HCT116 (cell line): ENCODE data around the gene FAM118B. TPM values are rescaled to one million over a fixed set of nuclear protein-coding genes. Genes with fewer than 3 reads are reported as not detected.

ENCODE experiments used
- ATAC-seq: fragments of 200-7000 bp; cut with Tn5 transposase; 2 replicates; pipeline ENCODE4 v1.9.1; 2020; ENCODE audit warnings: mild to moderate bottlenecking, moderate library complexity
- BruUV-seq: library from RNA; stranded (reverse); fragments of 400-500 nt; replicated peaks from 2 replicates; lab custom pipeline; 2021; lab: Mats Ljungman, UMichigan
- CTCF ChIA-PET: fragments of 300-600 bp; sonication (Branson Sonifier 250); formaldehyde crosslinking; loops from one replicate; lab custom pipeline; 2021; ENCODE audit warnings: antibody characterized with exemption; lab: Charles Lee
- POLR2A ChIA-PET: fragments of 300-600, 350-600 bp; sonication (Branson Sonifier 250); formaldehyde crosslinking; loops from one replicate; lab custom pipeline; 2021; ENCODE audit warnings: antibody characterized with exemption; lab: Charles Lee
- RAD21 ChIA-PET, 2 experiments: fragments of 300-600 bp; sonication (Branson Sonifier 250); formaldehyde crosslinking; loops; one replicate each; lab custom pipeline; 2023; ENCODE audit warnings: low total read pairs in 2 of 2; ENCODE audit not compliant: uncharacterized antibody in 2 of 2, unreplicated experiment in 2 of 2, low non-redundant PET in 1 of 2; lab: Charles Lee
- DNase-seq: peaks from one replicate; pipeline ENCODE4 v3.0.0-alpha.2; 2010; ENCODE audit warnings: low read depth, low spot score
- H2AFZ ChIP-seq: fragments of 200-600 bp; shearing (Covaris generic), sonication (generic); 2 replicates; pipeline ENCODE4 v1.6.1; 2017; ENCODE audit warnings: low read depth, mixed run types, mixed read lengths, antibody characterized with exemption, low read length; ENCODE audit not compliant: poor library complexity, severe bottlenecking
- H3K27ac ChIP-seq: 2 replicates; pipeline ENCODE4 v1.5.1; 2012; ENCODE audit warnings: low read depth, low read length
- H3K27me3 ChIP-seq: fragments of 200-600 bp; sonication (generic); 2 replicates; pipeline ENCODE4 v1.6.1; 2016; ENCODE audit warnings: mixed run types, low read length, mixed read lengths; ENCODE audit not compliant: insufficient read depth
- H3K36me3 ChIP-seq, 2 experiments: fragments of 200-500 bp in 1 of 2; fragments of 200-600 bp in 1 of 2; sonication (Bioruptor generic) in 1 of 2; sonication (generic) in 1 of 2; 2 replicates each; pipeline versions ENCODE4 v1.5.1 to v1.6.1; 2014 to 2016; ENCODE audit warnings: low read length in 2 of 2, inconsistent platforms in 1 of 2, mixed read lengths in 1 of 2, mixed run types in 1 of 2; ENCODE audit not compliant: insufficient read depth in 2 of 2, control insufficient read depth in 1 of 2
- H3K4me1 ChIP-seq, 2 experiments: fragments of 200-600 bp in 1 of 2; sonication (generic) in 1 of 2; 2 replicates each; pipeline versions ENCODE4 v1.5.1 to v1.6.1; 2012 to 2017; ENCODE audit warnings: low read length in 2 of 2, inconsistent platforms in 1 of 2, mild to moderate bottlenecking in 1 of 2, mixed read lengths in 1 of 2, mixed run types in 1 of 2, moderate library complexity in 1 of 2; ENCODE audit not compliant: insufficient read depth in 2 of 2, control insufficient read depth in 1 of 2
- H3K4me2 ChIP-seq: fragments of 200-600 bp; sonication (generic); 2 replicates; pipeline ENCODE4 v1.6.1; 2017; ENCODE audit warnings: mixed run types, low read length, mixed read lengths
- H3K4me3 ChIP-seq, 2 experiments: fragments of 200-600 bp in 1 of 2; sonication (generic) in 1 of 2; replicated peaks in 1 of 2; 2 replicates each; pipeline ENCODE4 v1.5.1; 2011 to 2016; ENCODE audit warnings: low read length in 2 of 2, control low read depth in 1 of 2, low read depth in 1 of 2, mild to moderate bottlenecking in 1 of 2, mixed read lengths in 1 of 2, mixed run types in 1 of 2
- H3K79me2 ChIP-seq: fragments of 200-600 bp; sonication (generic); 2 replicates; pipeline ENCODE4 v1.6.1; 2017; ENCODE audit warnings: mild to moderate bottlenecking, mixed run types, low read length, moderate library complexity, mixed read lengths; ENCODE audit not compliant: insufficient read depth
- H3K9ac ChIP-seq: fragments of 200-600 bp; sonication (generic); 2 replicates; pipeline ENCODE4 v1.6.1; 2016; ENCODE audit warnings: low read length, mixed read lengths
- H3K9me2 ChIP-seq: fragments of 200-600 bp; sonication (generic), shearing (Covaris generic); 2 replicates; pipeline ENCODE4 v1.6.1; 2017; ENCODE audit warnings: mixed run types, mild to moderate bottlenecking, moderate library complexity; ENCODE audit not compliant: insufficient read depth
- H3K9me3 ChIP-seq, 2 experiments: fragments of 200-500 bp in 1 of 2; fragments of 200-600 bp in 1 of 2; sonication (Bioruptor generic) in 1 of 2; sonication (generic) in 1 of 2; 2 replicates each; pipeline ENCODE4 v1.6.1; 2014 to 2017; ENCODE audit warnings: low read length in 2 of 2, mixed read lengths in 2 of 2, inconsistent platforms in 1 of 2, low read depth in 1 of 2, mild to moderate bottlenecking in 1 of 2, mixed run types in 1 of 2, moderate library complexity in 1 of 2; ENCODE audit not compliant: control insufficient read depth in 1 of 2, insufficient read depth in 1 of 2
- H4K20me1 ChIP-seq: fragments of 200-600 bp; sonication (generic), shearing (Covaris generic); 2 replicates; pipeline ENCODE4 v1.6.1; 2017; ENCODE audit warnings: mixed run types, mild to moderate bottlenecking, moderate library complexity; ENCODE audit not compliant: insufficient read depth
- EGR1 ChIP-seq: IDR thresholded peaks from 2 replicates; pipeline ENCODE4 v1.6.1; 2012; ENCODE audit warnings: low read depth
- ELF1 ChIP-seq: IDR thresholded peaks from 2 replicates; pipeline ENCODE4 v1.6.1; 2012; ENCODE audit warnings: low read depth, borderline replicate concordance
- EZH2 ChIP-seq: fragments of 200-600 bp; sonication (generic); IDR thresholded peaks from 2 replicates; pipeline ENCODE4 v1.6.1; 2017; ENCODE audit warnings: antibody characterized with exemption, mixed run types
- EZH2phosphoT487 ChIP-seq: fragments of 200-600 bp; IDR thresholded peaks from 2 replicates; pipeline ENCODE4 v1.6.1; 2018; ENCODE audit warnings: antibody characterized with exemption, borderline replicate concordance
- SIN3A ChIP-seq: IDR thresholded peaks from 2 replicates; pipeline ENCODE4 v1.6.1; 2012; ENCODE audit warnings: low read depth
- SP1 ChIP-seq: IDR thresholded peaks from 2 replicates; pipeline ENCODE4 v1.6.1; 2012; ENCODE audit warnings: low read depth
- SRF ChIP-seq: IDR thresholded peaks from 2 replicates; pipeline ENCODE4 v1.6.1; 2012; ENCODE audit warnings: low read depth
- TCF7L2 ChIP-seq: IDR thresholded peaks from 2 replicates; pipeline ENCODE4 v1.7.0; 2011; ENCODE audit warnings: borderline replicate concordance, inconsistent platforms; ENCODE audit not compliant: insufficient read depth, insufficient read length; ENCODE audit errors: extremely low read depth
- ZFX ChIP-seq: fragments of 450-650 bp; IDR thresholded peaks from 2 replicates; pipeline ENCODE4 v1.6.1; 2017
- ZNF274 ChIP-seq: fragments of 200-500 bp; sonication (Bioruptor generic); IDR thresholded peaks from 2 replicates; pipeline ENCODE4 v1.6.1; 2014; ENCODE audit warnings: mild to moderate bottlenecking, low read depth, low read length, inconsistent platforms
- intact Hi-C: fragments of 100-400 bp; cut with micrococcal nuclease; formaldehyde crosslinking; loops from 2 replicates; pipeline ENCODE4 v1.10.0; 2022
- total RNA-seq: library from RNA; stranded (reverse); gene quantifications from one replicate; pipeline ENCODE4 v1.2.1, GENCODE V29; 2021; ENCODE audit not compliant: unreplicated experiment
- TF ChIP-seq, protein P1 (sequence below): IDR thresholded peaks from 2 replicates; pipeline ENCODE4 v1.6.1; 2012

Gene FAM118B
- total RNA-seq, 1 experiment from 2014 or later, result 12.8 TPM

DNA sequence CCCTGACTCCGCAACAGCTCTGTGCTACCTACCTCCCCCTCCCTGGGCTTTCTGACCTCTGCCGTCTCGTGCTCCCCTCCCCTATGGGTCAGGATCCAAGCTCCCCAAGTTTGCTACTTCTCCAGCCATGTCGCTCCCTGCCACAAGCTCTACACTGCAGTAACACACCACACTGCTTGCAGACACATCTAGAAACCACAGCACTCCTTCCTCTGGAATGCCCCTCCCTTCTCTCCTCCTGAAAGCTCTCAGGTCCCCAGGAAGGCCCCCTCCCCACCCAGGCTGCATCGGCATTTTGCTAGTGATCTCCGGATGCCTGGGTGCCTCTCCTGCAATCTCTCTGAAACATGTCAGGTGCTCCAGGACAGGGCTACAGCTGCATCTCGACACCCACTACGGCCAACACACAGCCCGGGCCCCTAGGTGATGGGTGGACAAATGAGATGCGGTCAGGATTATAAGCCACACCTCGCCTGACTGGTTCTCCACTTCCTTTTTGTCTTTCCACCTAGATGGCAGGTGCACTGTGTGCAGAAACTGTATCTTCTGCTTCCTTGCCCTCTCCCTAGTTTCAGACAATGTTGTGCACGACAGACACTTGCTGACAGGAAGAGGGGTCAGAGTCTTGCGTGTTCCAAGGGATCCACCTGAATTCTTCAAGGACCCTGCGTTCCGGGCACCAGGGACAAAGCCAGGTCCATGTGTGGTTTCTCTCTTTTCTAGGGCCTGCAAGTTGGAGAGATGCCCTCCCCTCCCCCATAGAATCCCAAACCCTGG is 23.1 kb upstream of the FAM118B start:
- H3K9ac ChIP-seq, result no peak overlapping the region
- ChIA-PET CTCF (no interaction called here), RAD21 (no interaction called here), POLR2A (no interaction called here)
- no peaks in the 10 kb centered on the region for H4K20me1 ChIP-seq
- no peak overlapping the region for H3K4me3 ChIP-seq
- peaks cover 0 to 8% of the 10 kb centered on the region in 2 experiments; a peak in 2 of 4 replicates for H3K36me3 ChIP-seq
- no peaks in the 10 kb centered on the region for H3K9me2 ChIP-seq
- no peak overlapping the region for H3K27ac ChIP-seq
- H3K9me3 ChIP-seq, result no peaks in the 10 kb centered on the region
- H3K4me2 ChIP-seq, result no peak overlapping the region
- no peak overlapping the region for H2AFZ ChIP-seq
- DNase-seq, result no peak
- H3K4me1 ChIP-seq, result no peaks in the 10 kb centered on the region
- H3K27me3 ChIP-seq, result no peaks in the 10 kb centered on the region
- no peak for TF ChIP-seq SIN3A
- TF ChIP-seq TCF7L2, result no peak
- no peak for TF ChIP-seq ELF1
- TF ChIP-seq, protein P1, sequence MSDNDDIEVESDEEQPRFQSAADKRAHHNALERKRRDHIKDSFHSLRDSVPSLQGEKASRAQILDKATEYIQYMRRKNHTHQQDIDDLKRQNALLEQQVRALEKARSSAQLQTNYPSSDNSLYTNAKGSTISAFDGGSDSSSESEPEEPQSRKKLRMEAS, result no peak
- TF ChIP-seq EZH2, result no peak
- TF ChIP-seq SP1, result no peak
- TF ChIP-seq EZH2phosphoT487, result no peak
- no peak for TF ChIP-seq ZFX
- TF ChIP-seq EGR1, result no peak
- no peak for TF ChIP-seq SRF
- TF ChIP-seq ZNF274, result no peak
- H3K79me2 ChIP-seq, result no peaks in the 10 kb centered on the region
- no peak for ATAC-seq
- intact Hi-C loops, result no loop called here
- no TSS peak for BruUV-seq
